Skeletal muscle satellite cell (primary cell): ENCODE data around the gene TADA1.
A peak's percentile ranks its signal among the peaks of the same experiment; 100 is the strongest.

Experiments
- H3K27me3 ChIP-seq: 2 replicates; pipeline ENCODE4 v1.7.0; 2013; ENCODE audit warnings: low read length; ENCODE audit not compliant: control insufficient read depth, insufficient read depth
- H3K36me3 ChIP-seq: 2 replicates; pipeline ENCODE4 v1.7.0; 2013; ENCODE audit warnings: mild to moderate bottlenecking, control low read depth, low read length; ENCODE audit not compliant: insufficient read depth
- H3K4me1 ChIP-seq: 2 replicates; pipeline ENCODE4 v1.7.0; 2013; ENCODE audit warnings: low read length; ENCODE audit not compliant: control insufficient read depth, insufficient read depth
- H3K4me2 ChIP-seq: 2 replicates; pipeline ENCODE4 v1.7.0; 2013; ENCODE audit warnings: mild to moderate bottlenecking, low read length
- H3K4me3 ChIP-seq: 2 replicates; pipeline ENCODE4 v1.7.0; 2013; ENCODE audit warnings: low read length
- H3K9ac ChIP-seq: 2 replicates; pipeline ENCODE4 v1.7.0; 2013; ENCODE audit warnings: mild to moderate bottlenecking, low read depth, low read length, moderate library complexity
- H3K9me3 ChIP-seq: replicated peaks from 2 replicates; pipeline ENCODE4 v1.7.0; 2013; ENCODE audit warnings: mild to moderate bottlenecking, control low read depth, low read length

TADA1 gene

DNA sequence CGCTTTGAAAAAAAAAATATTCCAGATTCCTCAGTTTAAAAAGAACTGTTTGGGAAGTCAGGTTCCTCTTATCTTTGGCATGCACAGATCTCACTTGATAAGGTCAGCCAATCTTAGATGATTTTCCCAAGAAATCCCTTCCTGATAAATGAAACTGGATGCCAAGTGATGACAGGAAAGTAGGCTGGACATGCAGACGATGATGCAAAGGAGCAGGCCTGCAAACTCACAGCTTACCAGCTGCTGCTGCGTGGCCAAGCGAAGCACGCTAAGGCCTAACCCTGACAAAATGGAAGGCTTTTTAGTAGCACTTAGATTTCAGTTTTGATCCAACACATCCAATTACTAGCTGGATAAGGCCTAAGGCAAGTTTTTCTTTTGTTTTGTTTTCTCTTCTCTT is 10.1 kb downstream of the TADA1 start:
- no peak overlapping the region for H3K4me2 ChIP-seq
- peaks cover 29% of the 10 kb centered on the region for H3K36me3 ChIP-seq
- H3K4me3 ChIP-seq = no peak overlapping the region
- no peak overlapping the region for H3K9ac ChIP-seq
- H3K4me1 ChIP-seq = no peaks in the 10 kb centered on the region
- H3K27me3 ChIP-seq = no peaks in the 10 kb centered on the region
- H3K9me3 ChIP-seq = no peaks in the 10 kb centered on the region

DNA sequence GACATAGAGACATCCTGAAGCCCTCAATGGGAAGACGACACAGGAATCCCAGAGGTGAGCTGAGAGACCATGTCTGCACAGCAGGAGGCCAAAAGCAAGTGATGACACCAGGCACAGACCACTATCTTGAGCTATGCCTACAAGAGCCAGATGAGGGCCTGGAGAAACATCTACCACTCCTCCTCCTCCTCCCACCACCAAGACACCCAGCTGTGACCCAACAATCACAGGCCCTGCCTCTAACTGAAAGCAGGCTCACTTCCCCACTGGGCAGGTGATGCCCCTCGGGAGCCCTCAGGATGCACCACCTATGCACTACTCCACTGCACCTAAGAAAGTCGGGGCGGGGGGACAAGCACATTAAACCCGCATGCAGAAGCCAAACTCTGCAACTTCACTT is 16.5 kb downstream of the TADA1 start:
- H3K9ac ChIP-seq = no peak overlapping the region
- no peaks in the 10 kb centered on the region for H3K27me3 ChIP-seq
- H3K4me1 ChIP-seq = no peaks in the 10 kb centered on the region
- H3K9me3 ChIP-seq = no peaks in the 10 kb centered on the region
- H3K4me3 ChIP-seq = no peak overlapping the region
- H3K4me2 ChIP-seq = no peak overlapping the region
- H3K36me3 ChIP-seq = peaks cover 72% of the 10 kb centered on the region

DNA sequence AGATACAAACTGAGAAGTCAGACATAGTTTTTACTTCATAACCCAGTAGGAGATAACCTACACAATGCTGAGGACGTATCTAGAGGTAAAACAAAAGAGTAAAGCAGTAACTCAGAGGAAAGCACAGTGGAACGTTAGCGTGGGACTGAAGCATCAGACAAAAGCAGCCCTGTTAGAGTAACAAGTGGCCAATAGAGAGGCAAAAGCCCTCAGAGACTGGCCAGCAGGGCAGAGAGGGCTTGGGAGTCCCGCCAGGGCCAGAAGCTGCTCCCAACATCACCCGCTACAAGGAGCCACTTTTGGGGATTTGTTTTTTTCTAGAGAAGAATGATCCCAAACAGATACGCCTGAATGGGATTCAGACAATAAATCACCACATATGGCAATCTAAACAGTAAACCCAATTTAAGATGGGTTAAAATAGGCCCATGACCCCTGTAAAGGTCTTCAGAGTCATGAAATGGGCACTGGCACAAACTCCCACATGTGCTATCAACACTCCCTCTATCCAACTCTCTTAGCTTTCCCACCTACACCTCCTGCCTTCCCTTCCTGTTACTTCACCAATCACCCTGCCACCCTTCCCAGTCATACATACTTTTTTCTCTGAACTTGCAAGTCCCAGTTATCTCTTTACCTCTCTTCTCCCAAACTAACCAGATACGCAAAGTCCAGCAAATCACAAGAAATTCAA is 17.2 kb downstream of the TADA1 start:
- H3K36me3 ChIP-seq = peaks cover 72% of the 10 kb centered on the region
- no peak overlapping the region for H3K4me3 ChIP-seq
- H3K4me1 ChIP-seq = no peaks in the 10 kb centered on the region
- H3K27me3 ChIP-seq = no peaks in the 10 kb centered on the region
- H3K4me2 ChIP-seq = no peak overlapping the region
- H3K9me3 ChIP-seq = no peaks in the 10 kb centered on the region
- no peak overlapping the region for H3K9ac ChIP-seq

DNA sequence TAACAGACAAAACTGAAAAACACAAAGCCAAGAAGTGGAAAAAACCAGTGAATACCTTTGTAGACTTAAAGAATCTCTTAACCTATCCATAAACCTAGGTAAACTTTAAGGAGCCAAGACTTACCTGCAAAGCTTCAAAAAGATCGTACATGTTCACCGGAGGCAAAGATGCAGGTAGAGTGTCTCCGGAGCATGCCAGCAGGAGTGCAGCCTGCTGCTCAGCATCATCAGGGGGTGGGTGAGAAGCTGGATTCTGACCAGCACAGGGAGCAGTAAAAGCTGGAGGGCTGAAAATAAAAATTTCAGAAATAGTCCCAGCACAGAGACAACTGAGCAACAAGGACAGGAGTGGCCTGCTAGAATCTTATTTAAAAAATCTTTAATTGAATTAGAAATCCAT is 18.1 kb downstream of the TADA1 start:
- H3K36me3 ChIP-seq = peaks cover 79% of the 10 kb centered on the region
- H3K4me3 ChIP-seq = no peak overlapping the region
- no peaks in the 10 kb centered on the region for H3K4me1 ChIP-seq
- no peaks in the 10 kb centered on the region for H3K9me3 ChIP-seq
- H3K9ac ChIP-seq = no peak overlapping the region
- H3K27me3 ChIP-seq = no peaks in the 10 kb centered on the region
- H3K4me2 ChIP-seq = no peak overlapping the region

DNA sequence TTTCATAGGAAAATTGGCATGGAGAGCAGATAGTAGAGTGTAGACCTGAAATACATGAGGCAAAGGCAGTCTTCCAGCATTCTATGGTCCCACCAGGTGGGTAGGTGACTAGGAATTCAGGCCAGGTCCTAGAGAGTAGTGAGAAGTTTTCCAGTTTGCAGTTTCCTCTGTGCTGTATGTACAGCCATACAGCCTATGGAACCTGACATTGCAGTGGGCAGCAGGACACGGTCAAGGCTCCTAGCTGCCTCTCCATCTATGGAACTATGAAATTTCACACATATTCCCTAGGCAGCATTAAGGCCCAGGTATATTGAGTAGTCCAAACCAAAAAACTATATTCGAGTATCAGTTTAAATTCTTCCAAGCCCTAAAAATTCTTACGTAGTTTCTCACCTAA is 20.5 kb downstream of the TADA1 start:
- Histone ChIP-seq H3K4me3 (no peak overlapping the region), H3K9ac (no peak overlapping the region), H3K36me3 (peaks cover 85% of the 10 kb centered on the region), H3K4me1 (no peaks in the 10 kb centered on the region), H3K4me2 (no peak overlapping the region), H3K27me3 (no peaks in the 10 kb centered on the region), H3K9me3 (no peaks in the 10 kb centered on the region)

DNA sequence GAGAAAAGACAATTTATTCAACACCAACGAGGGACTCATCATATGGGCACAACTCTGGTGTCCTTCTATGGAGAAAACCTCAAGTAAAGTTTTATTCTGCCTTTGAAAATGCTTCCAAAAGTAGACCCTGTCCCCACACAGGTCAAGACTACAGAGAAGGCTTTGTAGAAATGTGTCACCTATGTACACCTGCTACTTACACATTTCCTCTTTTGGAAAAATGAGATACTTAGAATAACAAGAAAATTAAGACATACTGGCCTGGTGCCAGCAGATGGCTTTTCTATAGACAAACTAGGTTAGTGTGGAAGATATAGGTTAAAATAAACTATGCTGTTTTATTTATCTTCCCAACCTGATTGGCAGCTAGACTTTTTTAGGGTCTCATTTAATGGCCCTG is 23.1 kb downstream of the TADA1 start:
- Histone ChIP-seq H3K4me2 (no peak overlapping the region), H3K9ac (no peak overlapping the region), H3K9me3 (no peaks in the 10 kb centered on the region), H3K36me3 (peaks cover 95% of the 10 kb centered on the region), H3K27me3 (no peaks in the 10 kb centered on the region), H3K4me1 (peaks cover 3% of the 10 kb centered on the region), H3K4me3 (no peak overlapping the region)

DNA sequence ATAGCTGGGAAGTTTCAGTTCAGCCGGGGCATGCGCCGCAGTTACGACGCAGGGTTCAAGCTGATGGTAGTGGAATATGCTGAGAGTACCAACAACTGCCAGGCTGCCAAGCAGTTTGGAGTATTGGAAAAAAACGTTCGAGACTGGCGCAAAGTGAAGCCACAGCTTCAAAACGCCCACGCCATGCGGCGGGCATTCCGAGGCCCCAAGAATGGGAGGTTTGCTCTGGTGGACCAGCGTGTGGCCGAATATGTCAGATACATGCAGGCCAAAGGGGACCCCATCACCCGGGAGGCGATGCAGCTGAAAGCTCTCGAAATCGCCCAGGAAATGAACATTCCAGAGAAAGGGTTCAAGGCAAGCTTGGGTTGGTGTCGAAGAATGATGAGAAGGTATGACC is 26.9 kb downstream of the TADA1 start:
- peaks cover 84% of the 10 kb centered on the region for H3K36me3 ChIP-seq

DNA sequence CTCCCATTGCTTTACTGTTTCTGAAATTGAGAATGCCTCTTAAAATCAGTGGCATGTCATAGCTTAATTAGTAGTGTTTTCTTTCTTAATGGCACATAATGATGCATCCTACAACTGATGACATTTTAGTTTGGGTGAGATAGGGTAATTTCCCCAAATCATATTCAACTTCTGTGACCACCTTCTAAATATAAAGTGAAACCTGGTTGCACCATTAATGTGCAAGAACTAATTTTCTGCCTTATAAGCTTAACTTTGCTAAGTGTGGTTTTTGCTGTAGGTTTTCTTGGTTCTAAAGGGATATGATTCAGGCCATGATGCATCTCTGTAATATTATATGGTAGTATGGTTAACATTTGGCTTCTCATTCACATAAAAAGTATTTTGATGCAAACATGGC is 27.9 kb downstream of the TADA1 start:
- Histone ChIP-seq H3K27me3 (no peaks in the 10 kb centered on the region), H3K4me2 (no peak overlapping the region), H3K4me3 (no peak overlapping the region), H3K36me3 (peaks cover 85% of the 10 kb centered on the region), H3K4me1 (peaks cover 24% of the 10 kb centered on the region), H3K9me3 (no peaks in the 10 kb centered on the region), H3K9ac (no peak overlapping the region)

More for the DNA sequence above, 26.9 kb downstream of the TADA1 start:
- H3K9ac ChIP-seq = no peak overlapping the region
- H3K4me3 ChIP-seq = no peak overlapping the region
- H3K4me1 ChIP-seq = peaks cover 14% of the 10 kb centered on the region
- H3K4me2 ChIP-seq = no peak overlapping the region
- H3K27me3 ChIP-seq = no peaks in the 10 kb centered on the region
- no peaks in the 10 kb centered on the region for H3K9me3 ChIP-seq

DNA sequence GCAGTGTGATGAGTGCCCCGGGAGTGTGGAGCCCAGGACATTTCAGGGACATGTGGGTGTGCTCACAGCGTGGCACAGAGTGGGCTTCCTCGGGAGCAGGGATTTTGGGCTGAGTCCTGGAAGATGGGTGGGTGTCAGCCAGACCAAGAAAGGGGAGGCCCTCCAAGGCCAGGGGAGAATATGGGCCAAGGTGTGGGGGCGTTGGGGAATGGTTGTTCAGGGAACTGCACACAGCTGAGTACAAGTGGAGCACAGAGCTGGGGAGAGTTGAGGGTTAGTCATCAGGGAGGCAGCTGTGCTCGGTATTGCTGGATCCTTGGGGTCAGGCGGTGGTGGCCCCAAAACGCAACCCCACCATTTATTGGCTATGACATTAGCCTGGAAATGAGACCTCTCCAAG is 31.3 kb downstream of the TADA1 start:
- Histone ChIP-seq H3K4me1 (peaks cover 51% of the 10 kb centered on the region), H3K9ac (no peak overlapping the region), H3K4me2 (peak overlapping the region; percentile 33), H3K4me3 (no peak overlapping the region), H3K36me3 (peaks cover 76% of the 10 kb centered on the region), H3K9me3 (no peaks in the 10 kb centered on the region), H3K27me3 (no peaks in the 10 kb centered on the region)

DNA sequence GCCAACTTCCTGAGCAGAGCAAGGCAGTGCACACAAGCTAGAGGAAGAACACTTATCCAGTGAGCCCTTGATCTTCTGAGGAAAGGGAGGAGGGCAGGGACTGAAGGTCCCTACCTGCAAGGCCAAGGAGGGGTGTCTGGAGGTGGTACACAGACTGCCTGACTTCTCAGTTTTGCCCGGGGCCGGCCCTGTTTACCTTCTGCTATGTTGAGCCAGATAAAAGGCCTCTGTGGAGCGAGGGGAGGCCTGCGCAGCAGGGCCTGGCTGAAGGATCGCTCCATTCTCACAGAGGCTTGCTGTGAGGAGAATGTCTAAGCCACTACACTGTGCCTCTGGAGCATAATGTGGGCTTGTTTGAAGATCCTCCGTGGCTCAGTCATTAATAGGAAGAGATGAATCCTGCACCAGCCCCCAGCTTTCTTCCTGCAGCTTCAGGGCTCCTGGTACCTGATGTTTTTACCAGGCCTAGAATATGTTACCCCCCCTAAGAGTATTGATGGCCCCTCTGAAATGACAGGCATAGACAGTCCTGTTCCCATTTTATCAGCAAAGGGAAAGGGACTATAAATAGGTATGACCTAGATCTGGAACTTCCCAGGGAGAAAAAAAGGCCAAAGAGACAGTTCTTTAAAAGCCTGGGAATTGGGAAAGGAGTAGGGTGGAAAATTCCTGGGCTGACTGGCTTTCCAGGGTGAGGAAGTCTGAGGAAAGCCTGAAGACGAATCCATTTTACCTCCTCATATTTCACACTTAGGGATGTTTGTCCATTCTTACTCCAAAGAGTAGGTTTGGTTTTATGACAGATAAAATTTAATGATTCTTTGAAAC is 32.1 kb downstream of the TADA1 start:
- peaks cover 51% of the 10 kb centered on the region for H3K4me1 ChIP-seq
- no peaks in the 10 kb centered on the region for H3K9me3 ChIP-seq
- H3K4me3 ChIP-seq = no peak overlapping the region
- H3K36me3 ChIP-seq = peaks cover 68% of the 10 kb centered on the region
- peak overlapping the region; percentile 33 for H3K4me2 ChIP-seq
- H3K27me3 ChIP-seq = no peaks in the 10 kb centered on the region
- no peak overlapping the region for H3K9ac ChIP-seq

DNA sequence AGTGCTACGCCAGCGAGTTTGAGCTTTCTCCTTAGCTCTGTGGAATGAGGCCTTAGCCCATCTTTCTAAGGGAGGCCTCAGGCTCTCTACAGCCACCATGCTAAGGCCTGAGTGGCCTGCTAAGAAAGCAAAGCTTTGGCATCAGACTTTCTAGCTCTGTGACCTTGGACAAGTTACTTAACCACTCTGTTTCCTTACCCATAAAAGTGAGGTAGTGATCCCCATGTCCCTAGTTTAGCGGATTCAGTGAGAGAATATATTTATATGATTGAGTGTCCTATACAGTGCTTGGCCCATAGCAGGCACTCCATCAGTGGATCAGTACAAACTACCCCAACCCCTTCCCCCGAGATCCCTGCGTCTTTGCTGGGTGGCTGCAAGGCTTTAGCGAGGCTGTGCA is 32.7 kb downstream of the TADA1 start:
- H3K36me3 ChIP-seq = peaks cover 62% of the 10 kb centered on the region
- H3K27me3 ChIP-seq = no peaks in the 10 kb centered on the region
- H3K4me2 ChIP-seq = no peak overlapping the region
- no peaks in the 10 kb centered on the region for H3K9me3 ChIP-seq
- no peak overlapping the region for H3K9ac ChIP-seq
- peaks cover 58% of the 10 kb centered on the region for H3K4me1 ChIP-seq
- no peak overlapping the region for H3K4me3 ChIP-seq
